NCI-H345 treated with DMSO at 0.1 percent for 48 hours (cell line): ENCODE measurements around the gene COX4I2.
A peak's percentile ranks its signal among the peaks of the same experiment; 100 is the strongest.

ENCODE experiments used
- DNase-seq: peaks from one replicate; lab custom pipeline; 2025; ENCODE audit not compliant: unreplicated experiment; lab: John Stamatoyannopoulos, UW

COX4I2 gene

DNA sequence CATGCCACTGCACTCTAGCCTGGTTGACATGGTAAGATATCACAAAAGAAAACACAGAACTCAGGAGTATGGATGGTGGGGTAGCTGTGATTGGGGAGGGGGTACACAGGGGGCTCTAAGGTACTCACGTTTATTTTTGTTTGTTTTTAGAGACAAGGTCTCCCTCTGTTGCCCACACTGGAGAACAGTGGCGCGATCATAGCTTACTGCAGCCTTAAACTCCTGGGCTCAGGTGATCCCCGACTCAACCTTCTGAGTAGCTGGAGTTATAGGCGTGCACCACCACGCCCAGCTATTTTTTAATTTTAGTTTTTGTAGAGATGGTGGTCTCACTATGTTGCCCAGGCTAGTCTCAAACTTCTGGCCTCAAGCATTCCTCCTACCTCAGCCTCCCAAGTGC lies 55.7 kb downstream of the COX4I2 start:
- no peak for DNase-seq

DNA sequence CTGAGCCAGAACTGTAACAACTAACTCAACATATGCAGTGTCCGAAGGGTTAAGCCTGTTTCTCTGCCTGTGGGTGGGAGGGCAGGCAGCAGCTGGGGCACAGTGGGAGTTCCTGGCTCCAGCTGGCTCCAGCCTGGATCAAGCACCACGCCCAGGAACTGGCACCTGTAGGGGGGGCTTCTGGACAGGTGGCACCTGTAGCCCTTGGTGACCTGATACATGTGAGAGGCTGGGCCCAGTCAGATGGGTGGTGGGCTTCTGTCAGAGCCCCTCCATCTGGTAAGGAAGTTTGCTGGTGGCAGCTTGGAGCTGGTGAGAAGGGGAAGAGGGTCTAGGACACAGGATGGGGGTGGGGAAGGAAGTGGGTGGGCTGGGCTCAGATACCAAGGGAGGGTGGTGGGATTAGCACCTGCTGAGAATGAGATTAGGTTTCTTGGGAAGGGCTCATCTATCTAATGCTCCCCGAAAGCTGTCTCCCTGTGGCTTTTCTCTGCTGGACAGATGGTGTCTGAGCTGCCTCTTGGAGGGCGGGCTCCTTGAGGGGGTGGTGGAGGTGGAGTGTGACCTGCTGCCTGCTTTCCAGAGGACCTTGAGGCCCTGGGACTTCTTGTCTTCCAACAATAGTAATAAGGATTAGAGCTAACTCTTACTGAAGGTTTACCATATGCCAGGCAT lies 56.4 kb downstream of the COX4I2 start:
- DNase-seq: peak; percentile 82
